Measurements from ENCODE around the gene WNT5B. TPM values are rescaled to one million over a fixed set of nuclear protein-coding genes. Genes with fewer than 3 reads are reported as not detected.

The WNT5B gene
- total RNA-seq, 1 experiment from 2014 or later, result 33.1 TPM

GRCh38 chr12:1681493-1681807 lies 52.4 kb downstream of the WNT5B start:
- intact Hi-C loops (cut with micrococcal nuclease; ENCODE audit: unreplicated experiment), result no loop called here

GRCh38 chr12:1688086-1688710 lies 59.2 kb downstream of the WNT5B start:
- H3K79me2 ChIP-seq (ENCODE audit: low read depth), result peaks cover 22% of the 10 kb centered on the region
- ChIA-PET POLR2A (ENCODE audit: unreplicated experiment) (no interaction called here), CTCF (interaction anchor here (0.6 kb wide), 1 partner anchor 95 kb away, joined by 10 read pairs; no protein-coding TSS in a partner anchor)
- no peaks in the 10 kb centered on the region for H3K9me3 ChIP-seq (ENCODE audit: insufficient read depth, low read depth)
- H3K9me2 ChIP-seq (ENCODE audit: insufficient read depth), result no peaks in the 10 kb centered on the region
- TF ChIP-seq EZH2 (IDR thresholded peaks at IDR 0.05; ENCODE audit: low read depth), result no peak
- TF ChIP-seq CTCF (conservative IDR thresholded peaks at IDR 0.05), result no peak
- no peak for DNase-seq
- intact Hi-C loops (cut with micrococcal nuclease; ENCODE audit: unreplicated experiment), result no loop called here
- H4K20me1 ChIP-seq (ENCODE audit: insufficient read depth), result peaks cover 17% of the 10 kb centered on the region
- H3F3A ChIP-seq (ENCODE audit: insufficient read depth, low read depth), result peaks cover 16% of the 10 kb centered on the region; the same call in 1 of the 2 replicates
- no peak overlapping the region for H3K4me2 ChIP-seq
- no peak overlapping the region for H3K27ac ChIP-seq
- H3K27me3 ChIP-seq (ENCODE audit: insufficient read depth, low read depth), result no peaks in the 10 kb centered on the region
- no peak overlapping the region for H2AFZ ChIP-seq
- peaks cover 27% of the 10 kb centered on the region for H3K4me1 ChIP-seq (replicated peaks; ENCODE audit: insufficient read depth)
- BruUV-seq (replicated peaks), result no TSS peak
- H3K36me3 ChIP-seq (ENCODE audit: low read depth), result no peaks in the 10 kb centered on the region
- H3K4me3 ChIP-seq, result no peak overlapping the region

More at GRCh38 chr12:1681493-1681807, 52.4 kb downstream of the WNT5B start:
- no peaks in the 10 kb centered on the region for H4K20me1 ChIP-seq (ENCODE audit: insufficient read depth)
- no peak overlapping the region for H3K4me3 ChIP-seq
- no peaks in the 10 kb centered on the region for H3K79me2 ChIP-seq (ENCODE audit: low read depth)
- no peaks in the 10 kb centered on the region for H3K36me3 ChIP-seq (ENCODE audit: low read depth)
- no peaks in the 10 kb centered on the region for H3K4me1 ChIP-seq (replicated peaks; ENCODE audit: insufficient read depth)
- CTCF ChIA-PET, result interaction anchor here (0.6 to 0.8 kb wide), 3 partner anchors 28 to 1144 kb away, joined by 3 to 5 read pairs (median 3); no protein-coding TSS in a partner anchor
- no peak for DNase-seq
- no peaks in the 10 kb centered on the region for H3K27me3 ChIP-seq (ENCODE audit: insufficient read depth, low read depth)
- TF ChIP-seq EZH2 (IDR thresholded peaks at IDR 0.05; ENCODE audit: low read depth) (no peak), CTCF (conservative IDR thresholded peaks at IDR 0.05) (no peak)
- no peaks in the 10 kb centered on the region for H3K9me2 ChIP-seq (ENCODE audit: insufficient read depth)
- no peak overlapping the region for H3K27ac ChIP-seq
- H3F3A ChIP-seq (ENCODE audit: insufficient read depth, low read depth), result 0 out of 2 replicates have a peak, but pooled peaks cover 3% of the 10 kb centered on the region
- no peaks in the 10 kb centered on the region for H3K9me3 ChIP-seq (ENCODE audit: insufficient read depth, low read depth)
- no peak overlapping the region for H3K4me2 ChIP-seq
- BruUV-seq (replicated peaks), result no TSS peak
- no peak overlapping the region for H2AFZ ChIP-seq
- POLR2A ChIA-PET (ENCODE audit: unreplicated experiment), result interaction anchor here (0.6 to 0.7 kb wide), 2 partner anchors 19 to 36 kb away, joined by 3 to 6 read pairs; no protein-coding TSS in a partner anchor

- ChIA-PET CTCF (no interaction called here), POLR2A (ENCODE audit: unreplicated experiment) (interaction anchor here (0.5 to 1.9 kb wide), 6 partner anchors 13 to 1098 kb away, joined by 3 to 25 read pairs (median 5); no protein-coding TSS in a partner anchor)
- Histone ChIP-seq H3K4me3 (peak within 1 kb of the TSS; percentile 79), H3K27me3 (ENCODE audit: insufficient read depth, low read depth) (no peaks in the 10 kb centered on the region), H3K4me1 (replicated peaks; ENCODE audit: insufficient read depth) (peaks cover 27% of the 10 kb centered on the region), H3K9me2 (ENCODE audit: insufficient read depth) (no peaks in the 10 kb centered on the region), H3K27ac (peak within 1 kb of the TSS; percentile 89), H3K4me2 (peak within 1 kb of the TSS; percentile 95), H3K36me3 (ENCODE audit: low read depth) (0 out of 2 replicates have a peak, but pooled peaks cover 5% of the 10 kb centered on the region), H3K9me3 (ENCODE audit: insufficient read depth, low read depth) (no peaks in the 10 kb centered on the region), H3K79me2 (ENCODE audit: low read depth) (peaks cover 47% of the 10 kb centered on the region), H2AFZ (peak within 1 kb of the TSS; percentile 88), H3F3A (ENCODE audit: insufficient read depth, low read depth) (peaks cover 13% of the 10 kb centered on the region; the same call in 1 of the 2 replicates), H4K20me1 (ENCODE audit: insufficient read depth) (peaks cover 35% of the 10 kb centered on the region)
- TF ChIP-seq CTCF (conservative IDR thresholded peaks at IDR 0.05) (no peak), EZH2 (IDR thresholded peaks at IDR 0.05; ENCODE audit: low read depth) (no peak)
- intact Hi-C loops (cut with micrococcal nuclease; ENCODE audit: unreplicated experiment), result loop anchor here (1.0 to 2.0 kb wide), 2 partner anchors 19 to 28 kb away; no protein-coding TSS in a partner anchor
- TSS peak; percentile 99 for BruUV-seq (replicated peaks)
- DNase-seq, result peak; percentile 95 to 96
Measured at GRCh38 chr12:1690578-1691122, 61.6 kb downstream of the WNT5B start, which contains the start of gene ADIPOR2. Gene ADIPOR2 (plus strand): TSS chr12:1691070. CDS start chr12:1754344, 63,274 bp downstream.
